OCI-LY3 (cell line): ENCODE results near the gene HACD2.

Experiments used
- H2AFZ ChIP-seq: fragments of 200-600, 300-600 bp; shearing (Covaris generic); 2 replicates; pipeline ENCODE4 v1.6.0; 2014; ENCODE audit warnings: antibody characterized with exemption, low read depth, low read length
- H3K27ac ChIP-seq: fragments of 200-600, 300-600 bp; sonication (generic); 2 replicates; pipeline ENCODE4 v1.5.1; 2014; ENCODE audit warnings: mild to moderate bottlenecking, low read length, moderate library complexity, mixed read lengths
- H3K27me3 ChIP-seq: fragments of 200-600, 300-600 bp; sonication (generic); 2 replicates; pipeline ENCODE4 v1.6.1; 2014; ENCODE audit warnings: low read depth, low read length, mixed read lengths
- H3K36me3 ChIP-seq: fragments of 200-600, 300-600 bp; sonication (generic); replicated peaks from 2 replicates; pipeline ENCODE3; 2014; ENCODE audit warnings: low read depth, low read length, mixed read lengths
- H3K4me1 ChIP-seq: fragments of 300-600, 200-600 bp; sonication (generic); 2 replicates; pipeline ENCODE4 v1.6.1; 2014; ENCODE audit warnings: low read length, mixed read lengths
- H3K4me2 ChIP-seq: fragments of 200-600, 300-600 bp; sonication (generic); 2 replicates; pipeline ENCODE4 v1.6.1; 2014; ENCODE audit warnings: low read length, mixed read lengths
- H3K4me3 ChIP-seq: fragments of 300-600, 200-600 bp; sonication (generic); 2 replicates; pipeline ENCODE4 v1.5.1; 2014; ENCODE audit warnings: antibody characterized with exemption, mild to moderate bottlenecking, low read length, moderate library complexity
- H3K79me2 ChIP-seq: fragments of 300-600, 200-600 bp; shearing (Covaris generic); 2 replicates; pipeline ENCODE4 v1.6.1; 2014; ENCODE audit warnings: mild to moderate bottlenecking, low read length, mixed read lengths
- H3K9ac ChIP-seq: fragments of 300-600, 200-600 bp; shearing (Covaris generic); 2 replicates; pipeline ENCODE4 v1.6.0; 2014; ENCODE audit warnings: mild to moderate bottlenecking, low read length, moderate library complexity
- H3K9me3 ChIP-seq: fragments of 200-600, 300-600 bp; shearing (Covaris generic); 2 replicates; pipeline ENCODE4 v1.6.1; 2014; ENCODE audit warnings: low read length, mixed read lengths; ENCODE audit not compliant: insufficient read depth
- H4K20me1 ChIP-seq: fragments of 200-600, 300-600 bp; sonication (generic); 2 replicates; pipeline ENCODE4 v1.6.1; 2016; ENCODE audit warnings: low read length, mixed read lengths; ENCODE audit not compliant: insufficient read depth
- CTCF ChIP-seq: fragments of 200-600, 300-600 bp; sonication (generic); IDR thresholded peaks from 2 replicates; pipeline ENCODE4 v1.5.1; 2014; ENCODE audit warnings: antibody characterized with exemption, low read length, low read depth
- EZH2phosphoT487 ChIP-seq: fragments of 200-600 bp; shearing (Covaris generic); IDR thresholded peaks from 2 replicates; pipeline ENCODE4 v1.6.1; 2018; ENCODE audit warnings: antibody characterized with exemption, mixed run types, low read depth

HACD2 gene

GRCh38 chr3:123444023-123444422 lies 140.8 kb downstream of the HACD2 start:
- Histone ChIP-seq H3K79me2 (no peaks in the 10 kb centered on the region), H3K36me3 (no peaks in the 10 kb centered on the region), H3K27ac (no peak overlapping the region), H3K9me3 (no peaks in the 10 kb centered on the region), H4K20me1 (no peaks in the 10 kb centered on the region), H3K4me2 (no peak overlapping the region), H2AFZ (no peak overlapping the region), H3K9ac (no peak overlapping the region), H3K4me1 (no peaks in the 10 kb centered on the region), H3K4me3 (no peak overlapping the region), H3K27me3 (peaks cover 9% of the 10 kb centered on the region)
- no peak for TF ChIP-seq CTCF
- no peak for TF ChIP-seq EZH2phosphoT487

- Histone ChIP-seq H3K9ac (no peak overlapping the region), H4K20me1 (no peaks in the 10 kb centered on the region), H3K27ac (no peak overlapping the region), H3K36me3 (no peaks in the 10 kb centered on the region), H3K9me3 (no peaks in the 10 kb centered on the region), H2AFZ (no peak overlapping the region), H3K27me3 (peaks cover 13% of the 10 kb centered on the region), H3K4me2 (no peak overlapping the region), H3K4me1 (no peaks in the 10 kb centered on the region), H3K4me3 (no peak overlapping the region), H3K79me2 (no peaks in the 10 kb centered on the region)
- TF ChIP-seq CTCF = no peak
- no peak for TF ChIP-seq EZH2phosphoT487
These were observed 141.9 kb downstream of the HACD2 start for GRCh38 chr3:123442908-123443307.

GRCh38 chr3:123442125-123442524 lies 142.7 kb downstream of the HACD2 start:
- Histone ChIP-seq H3K36me3 (no peaks in the 10 kb centered on the region), H2AFZ (no peak overlapping the region), H3K4me3 (no peak overlapping the region), H3K9me3 (no peaks in the 10 kb centered on the region), H3K27me3 (peaks cover 13% of the 10 kb centered on the region), H3K79me2 (no peaks in the 10 kb centered on the region), H4K20me1 (no peaks in the 10 kb centered on the region), H3K27ac (no peak overlapping the region), H3K4me1 (no peaks in the 10 kb centered on the region), H3K4me2 (no peak overlapping the region), H3K9ac (no peak overlapping the region)
- TF ChIP-seq EZH2phosphoT487 (no peak), CTCF (no peak)
